ENCODE results near the gene TPSG1. TPM values are rescaled to one million over a fixed set of nuclear protein-coding genes. Genes with fewer than 3 reads are reported as not detected.

TPSG1 gene
- not detected in 2 replicates for total RNA-seq

DNA sequence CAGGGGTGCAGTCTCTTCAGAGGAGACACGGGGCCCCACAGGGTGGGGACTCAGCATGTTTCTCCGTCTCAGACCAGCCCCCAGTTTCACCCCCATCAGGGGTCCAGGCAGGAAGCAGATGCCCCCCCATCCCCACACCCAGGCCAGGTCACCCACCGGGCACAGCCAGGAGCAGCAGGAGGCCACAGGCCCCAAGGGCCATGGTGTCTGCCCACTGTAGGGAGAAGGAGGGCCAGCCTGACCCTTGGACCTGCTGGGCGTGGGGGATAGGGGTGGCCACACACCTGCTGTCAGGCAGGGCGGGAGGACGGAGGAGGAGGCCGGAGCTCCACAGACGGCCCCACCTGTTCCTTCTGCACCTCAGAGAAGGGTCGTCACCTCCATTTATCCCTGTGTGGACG, at the start of gene TPSG1:
Gene TPSG1 (minus strand): TSS at position 218 of the 401 bp plus-strand sequence. CDS start 16 bp downstream, at position 202.

DNA sequence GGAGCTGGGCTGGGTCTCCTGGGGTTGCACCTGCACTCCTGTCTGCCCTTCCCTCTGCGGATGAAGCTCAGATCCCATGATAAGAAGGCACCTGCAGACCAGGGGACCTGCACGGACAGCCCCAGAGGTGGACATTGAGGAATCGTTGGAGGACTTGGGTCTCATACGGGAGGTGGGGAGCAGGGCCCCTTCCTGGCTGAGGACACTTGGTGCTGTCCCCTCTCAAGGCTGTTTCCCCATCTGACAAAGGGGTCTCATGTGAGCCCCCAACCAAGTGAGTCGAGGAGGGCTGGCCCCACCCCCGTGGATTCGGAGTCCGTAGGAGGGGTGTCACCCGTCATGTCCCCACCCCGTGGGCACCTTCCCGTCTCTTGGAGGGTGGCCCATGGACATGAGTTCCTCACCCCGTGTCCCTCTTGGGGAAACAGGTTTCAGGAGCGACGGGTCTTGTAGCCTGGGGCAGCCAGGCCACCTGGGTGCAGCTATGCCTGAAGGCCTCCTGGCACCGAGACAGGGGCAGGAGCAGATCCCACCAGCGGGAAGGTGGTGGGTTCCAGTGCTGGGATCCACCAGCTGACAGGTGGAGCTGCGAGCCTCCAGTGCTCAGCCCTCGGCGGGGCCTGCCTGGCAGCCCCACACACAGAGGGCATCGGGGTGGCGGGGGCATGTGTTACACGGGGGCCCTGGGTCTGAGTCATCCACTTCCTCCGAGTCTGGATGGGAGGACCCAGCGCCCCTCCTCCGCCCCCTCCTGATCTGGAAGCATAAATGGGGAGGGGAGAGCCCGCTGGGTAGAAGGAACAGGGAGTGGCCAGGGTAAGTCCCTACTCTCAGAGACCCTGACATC, 30.4 kb upstream of the TPSG1 start, which contains the start of gene TPSD1:
Gene TPSD1 (plus strand): TSS at position 794 of the 847 bp plus-strand sequence. CDS start 212 bp downstream, outside the sequence.

DNA sequence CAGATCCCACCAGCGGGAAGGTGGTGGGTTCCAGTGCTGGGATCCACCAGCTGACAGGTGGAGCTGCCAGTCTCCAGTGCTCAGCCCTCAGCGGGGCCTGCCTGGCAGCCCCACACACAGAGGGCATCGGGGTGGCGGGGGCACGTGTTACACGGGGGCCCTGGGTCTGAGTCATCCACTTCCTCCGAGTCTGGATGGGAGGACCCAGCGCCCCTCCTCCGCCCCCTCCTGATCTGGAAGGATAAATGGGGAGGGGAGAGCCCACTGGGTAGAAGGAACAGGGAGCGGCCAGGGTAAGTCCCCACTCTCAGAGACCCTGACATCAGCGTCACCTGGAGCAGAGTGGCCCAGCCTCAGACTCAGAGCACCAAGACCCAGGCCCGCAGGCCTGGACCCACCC, 15.4 kb upstream of the TPSG1 start, which contains the start of gene TPSAB1:
Gene TPSAB1 (plus strand): TSS at position 270 of the 400 bp plus-strand sequence. CDS start 234 bp downstream, outside the sequence.

DNA sequence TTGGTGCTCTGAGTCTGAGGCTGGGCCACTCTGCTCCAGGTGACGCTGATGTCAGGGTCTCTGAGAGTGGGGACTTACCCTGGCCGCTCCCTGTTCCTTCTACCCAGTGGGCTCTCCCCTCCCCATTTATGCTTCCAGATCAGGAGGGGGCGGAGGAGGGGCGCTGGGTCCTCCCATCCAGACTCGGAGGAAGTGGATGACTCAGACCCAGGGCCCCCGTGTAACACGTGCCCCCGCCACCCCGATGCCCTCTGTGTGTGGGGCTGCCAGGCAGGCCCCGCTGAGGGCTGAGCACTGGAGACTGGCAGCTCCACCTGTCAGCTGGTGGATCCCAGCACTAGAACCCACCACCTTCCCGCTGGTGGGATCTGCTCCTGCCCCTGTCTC, 5.0 kb upstream of the TPSG1 start, which contains the start of gene TPSB2:
Gene TPSB2 (minus strand): TSS at position 101 of the 387 bp plus-strand sequence. CDS start 233 bp downstream, outside the sequence.

Other genes with a start within 250 kb of the TPSG1 start
- under 0.01 and 0.14 TPM in 2 replicates for gene SOX8, start 243.5 kb downstream of the TPSG1 start, total RNA-seq
- gene SSTR5, start 152.5 kb downstream of the TPSG1 start, total RNA-seq: not detected in 2 replicates
- not detected in 2 replicates for gene C1QTNF8, start 129.0 kb downstream of the TPSG1 start, total RNA-seq
- gene CACNA1H, start 72.2 kb downstream of the TPSG1 start, total RNA-seq: 1.2 and 3.0 TPM in 2 replicates
- not detected in 2 replicates for gene TPSB2, start 4.9 kb upstream of the TPSG1 start, total RNA-seq
- not detected in 2 replicates for gene TPSAB1, start 15.4 kb upstream of the TPSG1 start, total RNA-seq
- gene TPSD1, start 30.8 kb upstream of the TPSG1 start, total RNA-seq: not detected in 2 replicates
- 50.5 and 64.1 TPM in 2 replicates for gene UBE2I, start 84.4 kb upstream of the TPSG1 start, total RNA-seq
- 0.65 and 0.89 TPM in 2 replicates for gene BAIAP3, start 108.4 kb upstream of the TPSG1 start, total RNA-seq
- gene TSR3, start 126.6 kb upstream of the TPSG1 start, total RNA-seq: 47.3 and 61.8 TPM in 2 replicates
- 42.8 and 59.7 TPM in 2 replicates for gene GNPTG, start 126.7 kb upstream of the TPSG1 start, total RNA-seq
- 14.3 and 17.2 TPM in 2 replicates for gene UNKL, start 189.4 kb upstream of the TPSG1 start, total RNA-seq
- 9.0 and 9.8 TPM in 2 replicates for gene UQCC4, start 195.5 kb upstream of the TPSG1 start, total RNA-seq
- not detected in 2 replicates for gene PERCC1, start 205.8 kb upstream of the TPSG1 start, total RNA-seq
- gene CCDC154, start 219.3 kb upstream of the TPSG1 start, total RNA-seq: 0.30 and 0.32 TPM in 2 replicates
- 73.9 and 75.6 TPM in 2 replicates for gene CLCN7, start 249.8 kb upstream of the TPSG1 start, total RNA-seq

Measured in smooth muscle cell of the umbilical artery (primary cell).